Limb (tissue), 2 donors: ENCODE data around the gene TTC38.

Source experiments
- DNase-seq, 2 donors: peaks; one replicate each; pipeline ENCODE4 v3.0.0-alpha.2; 2016; ENCODE audit errors: extremely low spot score in 2 of 2

Gene TTC38

GRCh38 chr22:46267431-46268279, at the start of gene TTC38:
TSS of gene TTC38 (plus strand) at chr22:46268008. CDS start at chr22:46268040, 32 bp downstream.
- DNase-seq = peak; percentile 49 to 91

- DNase-seq = no peak
Observed at GRCh38 chr22:46219636-46220035, 48.2 kb upstream of the TTC38 start.

GRCh38 chr22:46220921-46221320, 46.9 kb upstream of the TTC38 start:
- DNase-seq = no peak

- DNase-seq = no peak
Observed at GRCh38 chr22:46224044-46224897, 43.5 kb upstream of the TTC38 start.

GRCh38 chr22:46224898-46225290, 42.9 kb upstream of the TTC38 start:
- no peak for DNase-seq

- no peak for DNase-seq
Observed at GRCh38 chr22:46225631-46226030, 42.2 kb upstream of the TTC38 start.

GRCh38 chr22:46226577-46226976, 41.2 kb upstream of the TTC38 start:
- no peak for DNase-seq

GRCh38 chr22:46229701-46230100, 38.1 kb upstream of the TTC38 start:
- no peak for DNase-seq

GRCh38 chr22:46230262-46230901, 37.4 kb upstream of the TTC38 start:
- no peak for DNase-seq

GRCh38 chr22:46233231-46233630, 34.6 kb upstream of the TTC38 start:
- no peak for DNase-seq

GRCh38 chr22:46234969-46235368, 32.8 kb upstream of the TTC38 start:
- no peak for DNase-seq

GRCh38 chr22:46237453-46238124, 30.2 kb upstream of the TTC38 start:
- no peak for DNase-seq

GRCh38 chr22:46238541-46238940, 29.3 kb upstream of the TTC38 start:
- DNase-seq = no peak

GRCh38 chr22:46239261-46240048, 28.4 kb upstream of the TTC38 start:
- DNase-seq = no peak

GRCh38 chr22:46240073-46240472, 27.7 kb upstream of the TTC38 start:
- no peak for DNase-seq

GRCh38 chr22:46240506-46240905, 27.3 kb upstream of the TTC38 start:
- DNase-seq = no peak

- DNase-seq = no peak
Observed at GRCh38 chr22:46240907-46241306, 26.9 kb upstream of the TTC38 start.

GRCh38 chr22:46241396-46242007, 26.3 kb upstream of the TTC38 start:
- no peak for DNase-seq

GRCh38 chr22:46242076-46242475, 25.7 kb upstream of the TTC38 start:
- DNase-seq = no peak

- DNase-seq = no peak
Observed at GRCh38 chr22:46244771-46245170, 23.0 kb upstream of the TTC38 start.
